Sigmoid colon (tissue), 4 donors: ENCODE data around the gene PCDH19.

ENCODE experiments used
- EP300 ChIP-seq, 4 donors: sonication (generic); formaldehyde crosslinking; IDR thresholded peaks; one replicate each; pipeline ENCODE4 v1.6.1; 2017; ENCODE audit warnings: antibody characterized with exemption in 4 of 4
- POLR2A ChIP-seq, 2 donors: fragments of 450-650 bp; IDR thresholded peaks; one replicate each; pipeline ENCODE4 v1.6.1; 2016; ENCODE audit warnings: antibody characterized with exemption in 2 of 2, mild to moderate bottlenecking in 2 of 2, moderate library complexity in 2 of 2
- POLR2AphosphoS5 ChIP-seq, 4 donors: sonication (generic); formaldehyde crosslinking; IDR thresholded peaks; one replicate each; pipeline ENCODE4 v1.6.1; 2017; ENCODE audit warnings: antibody characterized with exemption in 4 of 4
- TF ChIP-seq, protein P1 (sequence below), 4 experiments: fragments of 450-650 bp in 3 of 4; fragments of 200-600 bp in 1 of 4; IDR thresholded peaks; one replicate each; pipeline ENCODE4 v1.5.1; 2016 to 2019; ENCODE audit warnings: antibody characterized with exemption in 4 of 4, mild to moderate bottlenecking in 3 of 4, moderate library complexity in 2 of 4

DNA sequence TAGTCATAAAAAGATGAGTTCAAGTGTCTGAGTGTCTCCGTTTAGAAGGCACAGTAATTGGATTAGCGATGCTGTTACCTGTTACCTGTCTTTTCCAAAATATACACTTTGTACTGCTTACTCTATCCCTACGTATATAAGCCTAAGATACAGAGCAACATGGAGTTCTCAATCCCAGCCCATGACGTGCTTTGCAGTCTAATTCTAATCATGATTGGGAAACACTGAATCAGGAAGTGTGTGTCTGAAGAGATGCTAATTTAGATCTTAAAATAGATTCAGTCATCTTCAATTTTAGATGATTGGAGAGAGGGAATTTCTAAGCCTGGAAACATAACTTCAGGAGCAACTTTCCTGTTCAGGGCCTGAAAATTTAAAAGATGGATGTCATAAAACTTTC is 115.1 kb downstream of the PCDH19 start:
- TF ChIP-seq, protein P1, sequence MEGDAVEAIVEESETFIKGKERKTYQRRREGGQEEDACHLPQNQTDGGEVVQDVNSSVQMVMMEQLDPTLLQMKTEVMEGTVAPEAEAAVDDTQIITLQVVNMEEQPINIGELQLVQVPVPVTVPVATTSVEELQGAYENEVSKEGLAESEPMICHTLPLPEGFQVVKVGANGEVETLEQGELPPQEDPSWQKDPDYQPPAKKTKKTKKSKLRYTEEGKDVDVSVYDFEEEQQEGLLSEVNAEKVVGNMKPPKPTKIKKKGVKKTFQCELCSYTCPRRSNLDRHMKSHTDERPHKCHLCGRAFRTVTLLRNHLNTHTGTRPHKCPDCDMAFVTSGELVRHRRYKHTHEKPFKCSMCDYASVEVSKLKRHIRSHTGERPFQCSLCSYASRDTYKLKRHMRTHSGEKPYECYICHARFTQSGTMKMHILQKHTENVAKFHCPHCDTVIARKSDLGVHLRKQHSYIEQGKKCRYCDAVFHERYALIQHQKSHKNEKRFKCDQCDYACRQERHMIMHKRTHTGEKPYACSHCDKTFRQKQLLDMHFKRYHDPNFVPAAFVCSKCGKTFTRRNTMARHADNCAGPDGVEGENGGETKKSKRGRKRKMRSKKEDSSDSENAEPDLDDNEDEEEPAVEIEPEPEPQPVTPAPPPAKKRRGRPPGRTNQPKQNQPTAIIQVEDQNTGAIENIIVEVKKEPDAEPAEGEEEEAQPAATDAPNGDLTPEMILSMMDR (IDR thresholded peaks at IDR 0.05) = no peak
- TF ChIP-seq EP300 (IDR thresholded peaks at IDR 0.05) (no peak), POLR2A (IDR thresholded peaks at IDR 0.05) (no peak), POLR2AphosphoS5 (IDR thresholded peaks at IDR 0.05) (no peak)
